Tibial artery (tissue), 4 donors: ENCODE results near the gene DST.

ENCODE experiments used
- DNase-seq, 2 donors: peaks; one replicate each; pipeline ENCODE4 v3.0.0-alpha.2; 2019
- H3K27ac ChIP-seq, 2 donors: fragments of 200-600 bp; sonication (generic) in 1 of 2; 1 replicate in 1 of 2; 2 replicates in 1 of 2; pipeline ENCODE4 v1.5.1; 2018 to 2019; ENCODE audit warnings: mild to moderate bottlenecking in 1 of 2
- H3K27me3 ChIP-seq, 2 donors: fragments of 200-600 bp; sonication (generic) in 1 of 2; one replicate each; pipeline versions ENCODE4 v1.5.1 to v1.6.0; 2016 to 2019
- H3K36me3 ChIP-seq, 3 donors: fragments of 200-600 bp; sonication (generic) in 2 of 3; one replicate each; pipeline ENCODE4 v1.5.1; 2016 to 2019; ENCODE audit warnings: mild to moderate bottlenecking in 2 of 3
- H3K4me1 ChIP-seq, 4 donors: fragments of 200-600 bp; sonication (generic) in 2 of 4; 1 replicate in 3 of 4; 2 replicates in 1 of 4; pipeline ENCODE4 v1.5.1; 2016 to 2019
- H3K4me3 ChIP-seq, 2 donors: fragments of 200-600 bp; sonication (generic) in 1 of 2; 1 replicate in 1 of 2; 2 replicates in 1 of 2; pipeline ENCODE4 v1.5.1; 2018 to 2019; ENCODE audit warnings: mild to moderate bottlenecking in 2 of 2
- H3K9me3 ChIP-seq, 3 donors: fragments of 200-600 bp; sonication (generic) in 1 of 3; one replicate each; pipeline ENCODE4 v1.5.1; 2016 to 2019
- CTCF ChIP-seq, 2 experiments: fragments of 200-600 bp in 1 of 2; fragments of 450-650 bp in 1 of 2; IDR thresholded peaks; one replicate each; pipeline ENCODE4 v1.5.1; 2017 to 2019; ENCODE audit warnings: antibody characterized with exemption in 2 of 2, mild to moderate bottlenecking in 1 of 2, moderate library complexity in 1 of 2
- intact Hi-C: fragments of 100-400 bp; cut with DNase I; formaldehyde crosslinking; loops from one replicate; pipeline ENCODE4 v1.15.0; 2023; ENCODE audit warnings: low total_unique reads

DST gene

GRCh38 chr6:56574292-56574691 lies 68.4 kb downstream of the DST start:
- Histone ChIP-seq H3K27me3 (no peaks in the 10 kb centered on the region), H3K9me3 (no peaks in the 10 kb centered on the region), H3K27ac (no peak overlapping the region), H3K4me1 (peaks cover 0 to 17% (median 0%) of the 10 kb centered on the region in 4 donors), H3K4me3 (no peak overlapping the region), H3K36me3 (peaks cover 5 to 29% (median 17%) of the 10 kb centered on the region in 3 donors)
- no peak for TF ChIP-seq CTCF (IDR thresholded peaks at IDR 0.05)
- no peak for DNase-seq
- intact Hi-C loops, result loop anchor here (2.0 kb wide), 1 partner anchor 21 kb away; no protein-coding TSS in a partner anchor

GRCh38 chr6:56573624-56574023 lies 69.1 kb downstream of the DST start:
- no peak overlapping the region for H3K4me3 ChIP-seq
- TF ChIP-seq CTCF (IDR thresholded peaks at IDR 0.05), result no peak
- H3K4me1 ChIP-seq, result peaks cover 0 to 17% (median 0%) of the 10 kb centered on the region in 4 donors
- no peaks in the 10 kb centered on the region for H3K27me3 ChIP-seq
- no peaks in the 10 kb centered on the region for H3K9me3 ChIP-seq
- peaks cover 5 to 29% (median 14%) of the 10 kb centered on the region in 3 donors for H3K36me3 ChIP-seq
- intact Hi-C loops, result loop anchor here (2.0 kb wide), 1 partner anchor 21 kb away; no protein-coding TSS in a partner anchor
- no peak for DNase-seq
- peak overlapping the region in 1 of 2 donors; percentile 34 for H3K27ac ChIP-seq

GRCh38 chr6:56572788-56573471 lies 69.8 kb downstream of the DST start:
- no peaks in the 10 kb centered on the region for H3K27me3 ChIP-seq
- peaks cover 5 to 26% (median 8%) of the 10 kb centered on the region in 3 donors for H3K36me3 ChIP-seq
- no peak for TF ChIP-seq CTCF (IDR thresholded peaks at IDR 0.05)
- H3K4me1 ChIP-seq, result peaks cover 0 to 17% (median 0%) of the 10 kb centered on the region in 4 donors
- peak overlapping the region; percentile 29 to 34 for H3K27ac ChIP-seq
- DNase-seq, result no peak
- no peak overlapping the region for H3K4me3 ChIP-seq
- intact Hi-C loops, result no loop called here
- H3K9me3 ChIP-seq, result no peaks in the 10 kb centered on the region

DNA sequence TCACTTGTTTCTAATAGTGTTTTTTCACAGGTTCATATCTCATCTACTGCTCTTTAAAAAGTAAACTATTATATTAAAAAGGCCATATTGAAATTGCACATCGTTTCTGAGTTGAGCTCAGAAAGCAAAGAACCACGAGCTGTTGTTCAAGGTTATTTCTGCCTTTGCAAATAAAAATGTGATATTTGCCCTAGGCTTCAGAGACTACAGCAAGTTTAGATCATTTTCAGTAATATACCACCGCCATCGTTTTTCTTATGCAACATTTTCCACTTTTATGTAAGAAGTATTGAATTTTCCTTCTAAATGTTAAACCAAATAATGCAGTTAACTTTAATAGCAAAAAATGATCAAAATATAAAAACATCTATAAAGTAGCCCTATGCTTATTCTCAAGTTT lies 71.1 kb downstream of the DST start:
- peaks cover 0 to 17% (median 0%) of the 10 kb centered on the region in 4 donors for H3K4me1 ChIP-seq
- H3K27ac ChIP-seq, result no peak overlapping the region
- intact Hi-C loops, result no loop called here
- no peaks in the 10 kb centered on the region for H3K27me3 ChIP-seq
- DNase-seq, result no peak
- peaks cover 4 to 18% (median 8%) of the 10 kb centered on the region in 3 donors for H3K36me3 ChIP-seq
- no peaks in the 10 kb centered on the region for H3K9me3 ChIP-seq
- no peak for TF ChIP-seq CTCF (IDR thresholded peaks at IDR 0.05)
- H3K4me3 ChIP-seq, result no peak overlapping the region

DNA sequence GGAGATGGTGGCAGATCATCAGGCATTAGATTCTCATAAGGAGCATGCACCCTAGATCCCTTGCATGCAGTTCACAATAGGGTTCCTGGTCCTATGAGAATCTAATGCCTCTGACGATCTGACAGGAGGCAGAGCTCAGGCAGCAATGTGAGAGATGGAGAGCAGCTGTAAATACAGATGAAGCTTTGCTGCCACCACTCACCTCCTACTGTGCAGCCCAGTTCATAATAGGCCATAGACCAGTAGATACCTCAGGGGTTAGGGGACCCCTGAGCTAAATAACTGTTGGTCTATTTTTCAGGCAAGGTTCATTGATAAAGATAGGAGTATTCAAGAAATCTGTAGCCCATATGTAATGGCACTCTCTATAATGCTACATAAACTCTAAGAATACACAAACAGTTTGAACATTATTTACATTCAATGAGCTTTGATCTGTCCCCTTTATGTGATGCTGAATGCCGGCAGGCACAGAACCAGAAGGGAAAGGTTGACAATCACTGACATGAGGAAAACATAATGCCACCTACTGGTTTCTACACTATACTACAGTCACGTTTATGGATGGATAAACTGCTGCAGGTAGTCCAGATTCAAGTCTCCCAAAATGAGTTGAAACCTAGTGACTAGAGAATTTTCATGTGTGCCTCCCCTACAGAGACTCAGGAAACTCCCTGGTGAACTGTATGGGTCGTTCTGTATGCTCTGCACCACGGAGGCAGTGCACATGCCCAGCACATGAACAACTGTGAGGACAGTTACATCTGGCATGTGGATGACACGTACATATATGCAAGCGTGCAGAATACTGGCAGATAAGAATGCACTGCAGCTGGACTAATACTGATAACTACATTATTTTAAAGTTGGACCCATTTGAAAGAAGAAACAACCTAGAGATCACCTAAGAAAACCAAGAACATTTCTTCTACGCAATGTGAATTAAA lies 72.0 kb downstream of the DST start:
- Histone ChIP-seq H3K9me3 (no peaks in the 10 kb centered on the region), H3K4me3 (no peak overlapping the region), H3K27ac (no peak overlapping the region), H3K4me1 (peaks cover 0 to 17% (median 0%) of the 10 kb centered on the region in 4 donors), H3K36me3 (peaks cover 2 to 18% (median 17%) of the 10 kb centered on the region in 3 donors), H3K27me3 (no peaks in the 10 kb centered on the region)
- no peak for DNase-seq
- peak; percentile 61 to 64 for TF ChIP-seq CTCF (IDR thresholded peaks at IDR 0.05)
- intact Hi-C loops, result no loop called here
